WERI-Rb-1 (cell line): Measurements from ENCODE around the gene MKX.

Experiments
- DNase-seq: peaks from one replicate; pipeline ENCODE4 v3.0.0-alpha.2; 2020
- H3K27ac ChIP-seq: fragments of 250-450 bp; sonication (Bioruptor Pico); 2 replicates; pipeline ENCODE4 v1.5.1; 2020; ENCODE audit warnings: mild to moderate bottlenecking, moderate library complexity
- H3K27me3 ChIP-seq: fragments of 250-450 bp; sonication (Bioruptor Pico); 2 replicates; pipeline ENCODE4 v1.5.1; 2021; ENCODE audit warnings: mild to moderate bottlenecking, low read depth, moderate library complexity; ENCODE audit not compliant: insufficient read depth, severe bottlenecking
- H3K36me3 ChIP-seq: fragments of 250-450 bp; sonication (Bioruptor Pico); 2 replicates; pipeline ENCODE4 v1.5.1; 2020; ENCODE audit warnings: mild to moderate bottlenecking, moderate library complexity
- H3K4me3 ChIP-seq: 2 replicates; pipeline ENCODE4 v1.5.1; 2011; ENCODE audit warnings: low read depth, mild to moderate bottlenecking, control low read depth, low read length
- H3K9me3 ChIP-seq: fragments of 250-450 bp; sonication (Bioruptor Pico); 2 replicates; pipeline ENCODE4 v1.5.1; 2021; ENCODE audit warnings: mild to moderate bottlenecking, moderate library complexity; ENCODE audit not compliant: severe bottlenecking
- TF ChIP-seq, protein P1 (sequence below): IDR thresholded peaks from 2 replicates; pipeline ENCODE4 v1.5.1; 2011; ENCODE audit warnings: low read depth, mild to moderate bottlenecking, control low read depth, inconsistent platforms, low read length

MKX gene

DNA sequence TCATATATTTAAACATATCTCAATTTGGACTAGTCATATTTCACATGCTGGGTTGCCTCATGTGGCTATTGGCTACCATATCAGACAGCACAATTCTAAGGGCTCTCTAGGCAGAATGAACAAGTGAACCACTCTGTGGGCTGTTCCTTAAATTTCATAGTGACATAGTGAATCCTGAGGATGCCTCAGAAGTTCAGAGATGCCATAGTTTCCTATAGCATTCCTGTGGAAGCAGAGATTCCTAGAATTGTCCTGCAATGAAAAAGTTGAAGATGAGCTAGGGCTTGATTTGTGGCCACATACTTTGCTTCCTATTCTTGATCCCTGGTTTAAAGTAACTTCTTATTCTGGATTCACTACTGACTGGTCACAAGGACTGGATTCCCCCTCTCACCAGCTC, 35.6 kb downstream of the MKX start:
- Histone ChIP-seq H3K36me3 (no peaks in the 10 kb centered on the region), H3K4me3 (no peak overlapping the region), H3K27me3 (no peaks in the 10 kb centered on the region), H3K9me3 (no peaks in the 10 kb centered on the region), H3K27ac (no peak overlapping the region)
- TF ChIP-seq, protein P1, sequence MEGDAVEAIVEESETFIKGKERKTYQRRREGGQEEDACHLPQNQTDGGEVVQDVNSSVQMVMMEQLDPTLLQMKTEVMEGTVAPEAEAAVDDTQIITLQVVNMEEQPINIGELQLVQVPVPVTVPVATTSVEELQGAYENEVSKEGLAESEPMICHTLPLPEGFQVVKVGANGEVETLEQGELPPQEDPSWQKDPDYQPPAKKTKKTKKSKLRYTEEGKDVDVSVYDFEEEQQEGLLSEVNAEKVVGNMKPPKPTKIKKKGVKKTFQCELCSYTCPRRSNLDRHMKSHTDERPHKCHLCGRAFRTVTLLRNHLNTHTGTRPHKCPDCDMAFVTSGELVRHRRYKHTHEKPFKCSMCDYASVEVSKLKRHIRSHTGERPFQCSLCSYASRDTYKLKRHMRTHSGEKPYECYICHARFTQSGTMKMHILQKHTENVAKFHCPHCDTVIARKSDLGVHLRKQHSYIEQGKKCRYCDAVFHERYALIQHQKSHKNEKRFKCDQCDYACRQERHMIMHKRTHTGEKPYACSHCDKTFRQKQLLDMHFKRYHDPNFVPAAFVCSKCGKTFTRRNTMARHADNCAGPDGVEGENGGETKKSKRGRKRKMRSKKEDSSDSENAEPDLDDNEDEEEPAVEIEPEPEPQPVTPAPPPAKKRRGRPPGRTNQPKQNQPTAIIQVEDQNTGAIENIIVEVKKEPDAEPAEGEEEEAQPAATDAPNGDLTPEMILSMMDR, result no peak
- DNase-seq, result no peak

DNA sequence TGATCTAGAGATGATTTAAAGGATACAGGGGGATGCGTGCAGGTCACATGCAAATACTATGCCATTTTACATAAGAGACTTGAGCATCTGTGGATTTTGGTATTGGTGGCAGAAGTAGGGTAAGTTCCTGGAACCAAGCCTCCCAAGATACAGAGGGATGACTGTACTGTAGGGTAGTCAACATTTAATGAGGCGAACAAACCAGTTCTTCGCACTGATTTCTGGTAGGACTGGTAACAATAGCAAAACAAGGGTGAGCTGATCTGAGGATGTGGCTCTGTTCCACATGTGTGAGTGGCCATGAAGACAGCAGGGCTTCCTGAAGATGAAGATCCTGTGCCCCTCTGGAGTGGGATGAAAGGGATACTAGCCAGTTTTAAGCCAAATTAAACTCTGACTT, 36.3 kb downstream of the MKX start:
- H3K4me3 ChIP-seq, result no peak overlapping the region
- TF ChIP-seq, protein P1, result no peak
- no peak overlapping the region for H3K27ac ChIP-seq
- H3K36me3 ChIP-seq, result no peaks in the 10 kb centered on the region
- H3K27me3 ChIP-seq, result no peaks in the 10 kb centered on the region
- no peaks in the 10 kb centered on the region for H3K9me3 ChIP-seq
- no peak for DNase-seq

DNA sequence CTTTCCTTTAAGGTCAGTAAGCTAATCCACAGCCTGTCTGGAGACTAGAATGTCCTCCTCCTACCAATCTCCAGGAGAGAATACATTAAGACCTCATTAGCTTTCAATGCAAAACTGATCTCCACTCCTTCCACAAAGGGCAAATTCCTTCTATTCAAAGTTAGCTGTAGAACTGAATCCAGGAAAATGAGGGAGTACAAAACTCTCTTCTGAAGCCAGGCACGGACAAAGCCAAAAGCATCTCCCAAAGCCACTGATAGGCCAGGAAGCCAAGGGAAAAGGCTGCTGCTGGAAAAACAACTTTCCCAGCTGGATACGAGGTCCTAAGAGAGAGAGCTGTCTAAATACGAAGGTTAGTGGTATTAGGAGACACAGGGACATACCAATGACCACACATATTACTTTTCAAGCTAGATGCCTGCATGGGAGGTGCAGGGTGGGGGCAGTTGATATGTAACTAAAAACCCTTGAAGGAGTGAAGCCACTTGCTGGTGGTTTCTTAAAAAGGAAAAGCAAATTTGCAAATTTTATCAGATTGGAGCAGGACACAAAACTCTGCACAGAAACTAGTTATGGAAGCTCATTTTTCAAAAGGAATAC, 43.6 kb downstream of the MKX start:
- H3K27ac ChIP-seq, result no peak overlapping the region
- TF ChIP-seq, protein P1, result no peak
- DNase-seq, result no peak
- H3K36me3 ChIP-seq, result no peaks in the 10 kb centered on the region
- no peaks in the 10 kb centered on the region for H3K27me3 ChIP-seq
- H3K4me3 ChIP-seq, result no peak overlapping the region
- H3K9me3 ChIP-seq, result no peaks in the 10 kb centered on the region

DNA sequence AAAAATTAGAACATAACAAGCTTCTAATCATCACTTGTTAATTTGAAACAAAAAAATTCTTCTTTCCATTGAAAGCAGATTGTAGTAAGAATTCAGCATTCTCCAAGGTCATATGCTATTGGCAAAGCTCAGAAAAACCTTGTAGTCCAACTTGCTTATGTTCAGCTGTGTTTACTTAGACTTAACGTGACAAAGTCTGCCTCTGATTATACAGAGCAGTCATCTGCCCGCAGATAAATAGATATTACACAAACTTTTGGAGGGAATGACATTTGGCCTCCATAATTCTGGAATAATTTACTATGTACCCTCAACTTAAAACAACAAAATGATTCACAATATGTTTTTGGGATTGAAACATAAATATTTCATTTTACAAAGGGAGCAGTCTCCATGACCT, 45.8 kb downstream of the MKX start:
- no peak overlapping the region for H3K4me3 ChIP-seq
- no peak for DNase-seq
- no peaks in the 10 kb centered on the region for H3K27me3 ChIP-seq
- no peaks in the 10 kb centered on the region for H3K36me3 ChIP-seq
- no peak overlapping the region for H3K27ac ChIP-seq
- no peaks in the 10 kb centered on the region for H3K9me3 ChIP-seq
- TF ChIP-seq, protein P1, result no peak

DNA sequence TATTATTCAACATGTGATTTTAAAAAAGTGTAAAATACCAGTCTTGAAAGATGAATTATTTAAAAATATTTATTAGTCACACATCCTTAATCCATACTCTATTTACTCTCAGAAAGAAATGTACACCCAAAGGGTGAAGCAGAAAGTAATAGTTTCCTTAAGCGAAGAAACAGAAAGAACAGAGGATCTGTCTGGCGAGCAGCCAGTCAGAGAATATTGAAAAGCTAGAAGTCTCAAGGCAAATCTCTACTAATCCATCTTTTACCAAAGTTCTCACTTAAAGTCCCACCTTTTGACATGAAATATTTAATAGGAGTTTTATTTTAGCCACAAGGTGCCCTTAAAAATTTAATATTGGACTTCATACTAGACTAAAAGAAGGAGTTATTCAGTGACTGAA, 46.7 kb downstream of the MKX start:
- DNase-seq, result no peak
- Histone ChIP-seq H3K27me3 (no peaks in the 10 kb centered on the region), H3K27ac (no peak overlapping the region), H3K9me3 (no peaks in the 10 kb centered on the region), H3K36me3 (no peaks in the 10 kb centered on the region), H3K4me3 (no peak overlapping the region)
- TF ChIP-seq, protein P1, result no peak

DNA sequence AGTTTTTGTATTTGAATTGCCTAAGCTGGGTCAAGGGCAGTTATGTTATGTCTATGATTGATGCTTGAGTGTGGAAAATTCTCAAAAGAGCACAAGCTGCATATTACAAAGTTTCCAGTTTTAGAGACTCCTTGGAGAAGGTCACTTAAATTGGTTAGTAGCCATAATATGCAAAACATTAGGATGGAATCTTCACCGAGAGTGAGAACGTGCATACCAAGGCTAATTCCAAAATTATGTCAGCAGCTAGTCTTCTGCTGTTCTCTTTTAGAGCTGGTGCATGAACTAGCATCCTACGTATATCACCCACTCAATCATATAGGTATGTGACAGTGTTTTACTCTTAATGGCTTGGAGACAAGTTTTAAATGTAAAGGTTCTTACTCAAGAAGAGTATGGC, 49.2 kb downstream of the MKX start:
- H3K36me3 ChIP-seq, result no peaks in the 10 kb centered on the region
- TF ChIP-seq, protein P1, result no peak
- H3K4me3 ChIP-seq, result no peak overlapping the region
- DNase-seq, result no peak
- no peaks in the 10 kb centered on the region for H3K27me3 ChIP-seq
- no peaks in the 10 kb centered on the region for H3K9me3 ChIP-seq
- H3K27ac ChIP-seq, result no peak overlapping the region
